Stimulated activated CD4-positive, alpha-beta T cell treated with anti-CD3 and anti-CD28 coated beads, Interleukin-4, amount 100 ng/mL, for 48 hours (primary cell): Measurements from ENCODE around the gene FGD3.
"Not testable (repeated sequence)": the region's sequence is repeated elsewhere in the genome, so short reads cannot be mapped to it uniquely, and the experiment has no call there.

Source experiments
- DNase-seq, 2 donors: peaks; one replicate each; pipeline ENCODE4 v3.0.0-alpha.2; 2020; ENCODE audit warnings: low read depth in 2 of 2

The FGD3 gene

GRCh38 chr9:92977279-92977678 lies 30.0 kb downstream of the FGD3 start:
- no peak for DNase-seq

GRCh38 chr9:92978345-92978875 lies 31.1 kb downstream of the FGD3 start:
- no peak for DNase-seq

- no peak for DNase-seq
These were observed 32.1 kb downstream of the FGD3 start for GRCh38 chr9:92979283-92980056.

GRCh38 chr9:92980085-92980745 lies 32.9 kb downstream of the FGD3 start:
- DNase-seq = no peak

- DNase-seq = no peak
These were observed 34.8 kb downstream of the FGD3 start for GRCh38 chr9:92982130-92982529.

GRCh38 chr9:92983984-92984589 lies 36.8 kb downstream of the FGD3 start:
- DNase-seq = no peak

GRCh38 chr9:92984976-92985375 lies 37.7 kb downstream of the FGD3 start:
- no peak for DNase-seq

- peak; percentile 26 to 37 for DNase-seq
These were observed 39.1 kb downstream of the FGD3 start for GRCh38 chr9:92986176-92987119.

GRCh38 chr9:92988215-92988768 lies 41.0 kb downstream of the FGD3 start:
- no peak for DNase-seq

GRCh38 chr9:92989561-92989960 lies 42.2 kb downstream of the FGD3 start:
- no peak for DNase-seq

GRCh38 chr9:92990461-92990860 lies 43.1 kb downstream of the FGD3 start:
- no peak for DNase-seq

- no peak for DNase-seq
These were observed 45.2 kb downstream of the FGD3 start for GRCh38 chr9:92992549-92992948.

- DNase-seq = not testable (repeated sequence)
These were observed 51.5 kb downstream of the FGD3 start for GRCh38 chr9:92998871-92999270.

GRCh38 chr9:93001031-93001430 lies 53.7 kb downstream of the FGD3 start:
- no peak for DNase-seq

GRCh38 chr9:93002700-93003099 lies 55.4 kb downstream of the FGD3 start:
- no peak for DNase-seq

- DNase-seq = peak; percentile 57 to 61
These were observed 56.5 kb downstream of the FGD3 start for GRCh38 chr9:93003552-93004407.

- DNase-seq = no peak
These were observed 57.2 kb downstream of the FGD3 start for GRCh38 chr9:93004561-93004960.

- DNase-seq = no peak
These were observed 58.6 kb downstream of the FGD3 start for GRCh38 chr9:93005876-93006275.

GRCh38 chr9:93007529-93008058 lies 60.3 kb downstream of the FGD3 start:
- DNase-seq = no peak

- DNase-seq = no peak
These were observed 61.1 kb downstream of the FGD3 start for GRCh38 chr9:93008457-93008856.
